ENCODE data around the gene NOTO.

Gene NOTO

DNA sequence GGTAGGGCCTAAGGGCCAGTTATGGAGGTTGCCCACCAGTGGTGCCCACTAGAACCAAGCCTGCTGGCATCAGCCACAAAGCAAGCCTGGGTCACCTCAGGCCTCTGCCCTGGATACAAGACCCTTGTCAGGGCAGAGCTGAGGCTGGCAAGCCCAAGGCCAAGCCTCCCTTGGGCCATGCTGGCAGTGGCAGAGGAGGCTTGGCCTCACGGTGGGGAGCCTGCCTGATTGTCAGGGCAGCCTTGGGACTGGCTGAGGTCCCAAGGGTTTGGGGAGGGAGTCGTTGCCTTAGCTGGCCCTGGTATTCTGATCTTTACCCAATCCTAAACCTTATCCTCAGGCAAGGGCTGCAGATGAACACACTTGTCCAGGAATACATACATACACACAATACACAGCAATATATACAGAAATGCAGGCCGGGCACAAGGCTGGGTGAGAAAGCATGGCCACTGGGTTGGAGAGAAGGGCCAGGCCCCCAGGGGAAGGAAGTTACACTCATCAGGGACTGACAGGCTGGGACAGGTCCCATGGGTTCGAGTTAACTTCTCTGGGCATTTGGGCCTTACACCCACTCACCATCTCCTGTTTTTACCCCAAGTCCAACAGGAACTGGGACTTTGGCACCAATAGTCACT is 52.8 kb downstream of the NOTO start:
- FAIRE-seq (no peak), DNase-seq (ENCODE audit: insufficient read length, low spot score) (no peak)
- TF ChIP-seq POLR2A (IDR thresholded peaks at IDR 0.05; ENCODE audit: low read depth, low read length) (no peak; the same call in 1 of the 2 replicates), TAF1 (IDR thresholded peaks at IDR 0.05; ENCODE audit: low read depth, low read length) (no peak), POU2F2 (IDR thresholded peaks at IDR 0.05; ENCODE audit: low read depth, low read length) (0 out of 2 replicates have a peak, but pooled peaks have one; percentile 33), SPI1 (IDR thresholded peaks at IDR 0.05; ENCODE audit: low read depth, low read length) (no peak), PAX5 (IDR thresholded peaks at IDR 0.05; ENCODE audit: insufficient read depth, low read length, severe bottlenecking) (no peak), POLR2AphosphoS5 (IDR thresholded peaks at IDR 0.05; ENCODE audit: low read depth, low read length) (peak; percentile 85)

DNA sequence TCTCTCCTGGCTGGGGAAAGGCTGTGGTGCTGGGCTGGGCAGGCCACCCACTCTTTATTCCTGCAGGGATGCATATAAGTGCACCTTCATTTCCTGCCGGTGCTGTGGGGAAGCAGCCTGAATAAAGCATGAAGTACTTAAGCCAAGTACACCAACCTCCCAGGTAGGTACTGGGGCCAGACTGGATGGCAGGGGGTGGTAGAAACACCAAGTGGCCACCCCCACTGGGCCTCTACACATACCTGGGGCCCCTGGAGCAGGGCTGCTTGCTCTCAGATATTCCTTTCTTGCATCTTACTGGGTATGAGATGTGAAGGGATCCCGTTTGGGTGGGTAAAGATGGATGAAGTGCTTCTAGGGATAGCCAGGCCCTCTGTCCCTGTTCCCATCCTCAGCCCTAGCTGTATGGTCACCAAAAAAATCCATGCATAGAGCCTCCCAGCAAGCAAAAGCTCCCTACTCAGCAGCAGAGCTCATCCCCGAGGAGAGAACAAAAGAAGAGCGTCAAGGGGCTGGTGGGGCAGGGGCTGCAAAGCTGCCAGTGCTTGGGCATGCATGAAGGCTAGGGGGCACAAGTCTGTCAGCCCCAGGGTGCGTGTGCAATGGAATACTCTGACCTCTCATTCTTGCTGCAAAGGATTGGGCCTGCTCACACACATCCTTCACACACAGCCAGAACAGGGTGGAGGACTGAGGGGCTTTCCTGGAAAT is 53.7 kb downstream of the NOTO start:
- TF ChIP-seq SPI1 (IDR thresholded peaks at IDR 0.05; ENCODE audit: low read depth, low read length) (no peak), PAX5 (IDR thresholded peaks at IDR 0.05; ENCODE audit: insufficient read depth, low read length, severe bottlenecking) (no peak), POLR2AphosphoS5 (IDR thresholded peaks at IDR 0.05; ENCODE audit: low read depth, low read length) (no peak), POLR2A (IDR thresholded peaks at IDR 0.05; ENCODE audit: low read depth, low read length) (no peak), POU2F2 (IDR thresholded peaks at IDR 0.05; ENCODE audit: low read depth, low read length) (no peak), TAF1 (IDR thresholded peaks at IDR 0.05; ENCODE audit: low read depth, low read length) (no peak)
- DNase-seq (ENCODE audit: insufficient read length, low spot score) (no peak), FAIRE-seq (no peak)

DNA sequence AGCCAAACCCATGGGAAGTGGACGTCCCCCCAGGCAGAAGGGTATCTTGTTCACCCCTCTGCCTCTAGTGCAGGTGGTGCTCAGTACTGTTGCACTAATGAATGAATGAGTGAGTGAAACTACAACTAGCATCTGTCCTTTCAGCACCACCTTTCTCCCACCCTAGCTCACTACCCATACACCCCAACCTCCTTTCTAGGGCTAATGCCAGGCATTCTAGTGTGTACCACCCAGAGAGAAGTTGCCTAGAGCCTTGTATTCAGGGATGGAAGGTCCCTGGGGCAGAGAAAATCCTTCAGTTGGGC is 54.2 kb downstream of the NOTO start:
- DNase-seq (ENCODE audit: insufficient read length, low spot score) (no peak), FAIRE-seq (no peak)
- TF ChIP-seq POLR2AphosphoS5 (IDR thresholded peaks at IDR 0.05; ENCODE audit: low read depth, low read length) (peak; percentile 5; the same call in 1 of the 2 replicates), TAF1 (IDR thresholded peaks at IDR 0.05; ENCODE audit: low read depth, low read length) (no peak)

DNA sequence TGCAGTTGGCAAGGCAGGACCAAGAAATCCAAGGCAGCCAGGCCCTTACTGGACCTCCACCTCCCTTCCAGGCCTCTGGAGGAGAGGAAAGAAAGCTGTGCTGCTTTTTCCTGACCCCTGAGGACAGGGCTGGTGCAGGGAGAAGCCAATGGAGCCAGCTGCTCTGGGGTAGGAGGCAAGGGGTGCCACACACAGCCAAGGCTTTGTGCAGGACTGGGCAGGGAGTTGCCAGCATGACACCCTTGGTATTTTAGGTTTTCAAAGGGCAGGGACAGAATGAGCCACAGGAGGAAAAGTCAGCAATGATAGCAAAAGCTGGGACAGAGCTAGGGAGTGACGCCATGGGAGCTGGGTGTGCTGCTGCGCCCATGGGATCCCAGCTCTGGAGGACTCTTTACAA is 54.6 kb downstream of the NOTO start:
- no peak for FAIRE-seq
- no peak for DNase-seq (ENCODE audit: insufficient read length, low spot score)
- TF ChIP-seq POLR2A (IDR thresholded peaks at IDR 0.05; ENCODE audit: low read depth, low read length), result no peak
- no peak for TF ChIP-seq POU2F2 (IDR thresholded peaks at IDR 0.05; ENCODE audit: low read depth, low read length)

DNA sequence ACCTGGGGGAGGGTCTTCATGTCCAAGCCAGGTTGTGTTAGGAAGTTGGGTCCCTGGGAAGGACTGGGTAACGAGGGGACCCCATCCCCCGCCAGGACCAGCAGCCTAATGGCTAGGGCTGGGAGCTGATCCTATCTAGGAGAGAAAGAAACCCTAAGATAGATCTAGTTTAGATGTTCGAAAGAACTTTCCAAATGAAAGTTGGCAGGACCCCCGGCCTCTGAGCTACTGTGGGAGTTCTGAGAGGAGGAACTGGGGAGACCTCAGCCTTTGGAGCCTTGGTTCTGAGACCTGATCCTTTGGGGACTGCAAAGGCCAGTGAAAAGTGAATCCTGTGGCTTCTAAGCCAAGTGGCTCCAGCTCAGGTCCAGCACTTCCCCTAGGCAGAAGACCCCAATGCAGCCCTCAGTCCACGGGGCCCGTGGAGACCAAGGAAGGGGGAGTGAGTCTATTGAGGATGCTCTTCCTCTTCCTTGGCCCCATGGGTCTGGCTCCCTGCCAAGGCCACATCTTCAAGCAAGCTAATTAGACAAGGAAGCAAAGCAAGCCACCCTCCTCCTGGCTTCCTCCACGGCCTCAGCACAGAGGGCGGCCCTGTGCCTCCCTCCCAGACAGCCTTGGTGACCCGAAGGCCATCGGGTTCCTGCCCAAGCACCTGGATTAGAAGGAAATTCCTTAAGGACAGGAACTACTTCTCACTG is 55.2 kb downstream of the NOTO start:
- no peak for TF ChIP-seq SPI1 (IDR thresholded peaks at IDR 0.05; ENCODE audit: low read depth, low read length)
- DNase-seq (ENCODE audit: insufficient read length, low spot score), result no peak
- no peak for FAIRE-seq

DNA sequence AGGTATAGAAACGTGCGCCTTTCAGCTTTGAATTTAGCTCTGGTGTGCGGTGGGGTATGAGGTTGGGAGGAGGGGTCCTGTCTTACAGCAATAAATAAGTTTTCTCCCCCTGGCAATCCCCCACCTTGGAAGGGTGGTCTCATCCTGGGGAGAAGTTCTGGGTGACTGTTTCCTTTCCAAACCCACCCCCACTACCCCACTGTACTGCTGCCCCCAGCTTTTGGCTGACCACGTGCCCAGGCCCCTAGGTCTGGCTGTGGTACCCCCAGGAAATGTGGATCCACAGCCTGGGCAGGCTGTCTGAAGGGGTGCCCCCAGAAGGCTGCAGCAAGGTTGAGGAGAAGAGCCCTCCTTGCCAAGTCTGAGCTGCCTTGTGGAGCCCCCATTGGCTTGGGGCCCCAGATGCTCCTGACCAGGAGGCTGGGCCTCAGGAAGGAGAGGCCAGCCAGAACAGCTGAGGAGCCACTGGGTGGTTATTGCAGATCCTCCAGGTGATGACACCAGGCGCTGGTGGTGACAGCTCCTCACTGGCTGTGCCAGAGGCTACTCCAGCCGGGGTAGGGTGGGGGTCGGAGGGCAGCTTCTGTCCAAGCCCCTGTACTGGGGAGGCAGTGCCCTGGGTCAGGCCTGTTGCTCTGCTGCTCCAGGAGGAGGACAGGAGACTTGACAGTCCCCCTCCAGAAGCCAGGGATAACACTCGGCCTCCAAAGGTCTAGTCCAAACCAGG is 56.0 kb downstream of the NOTO start:
- TF ChIP-seq POU2F2 (IDR thresholded peaks at IDR 0.05; ENCODE audit: low read depth, low read length) (no peak), SPI1 (IDR thresholded peaks at IDR 0.05; ENCODE audit: low read depth, low read length) (no peak), POLR2A (IDR thresholded peaks at IDR 0.05; ENCODE audit: low read depth, low read length) (no peak), POLR2AphosphoS5 (IDR thresholded peaks at IDR 0.05; ENCODE audit: low read depth, low read length) (no peak), PAX5 (IDR thresholded peaks at IDR 0.05; ENCODE audit: insufficient read depth, low read length, severe bottlenecking) (no peak), TAF1 (IDR thresholded peaks at IDR 0.05; ENCODE audit: low read depth, low read length) (no peak)
- DNase-seq (ENCODE audit: insufficient read length, low spot score) (no peak), FAIRE-seq (no peak)

DNA sequence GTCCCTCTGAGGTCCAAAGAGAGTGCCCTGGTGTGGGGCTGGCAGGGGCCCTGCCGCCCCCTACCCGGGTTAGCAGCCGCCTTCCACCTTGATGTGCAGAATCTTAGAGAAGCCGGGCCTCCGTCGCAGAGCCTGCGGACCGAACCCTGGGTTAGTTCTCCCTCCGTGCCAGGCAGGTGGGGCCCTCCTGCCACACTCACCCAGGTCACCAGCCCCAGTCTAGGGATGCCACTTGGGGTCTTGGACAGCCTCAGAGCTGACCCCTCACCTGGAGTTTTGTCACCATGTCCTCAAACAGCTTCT is 56.5 kb downstream of the NOTO start:
- no peak for TF ChIP-seq POLR2AphosphoS5 (IDR thresholded peaks at IDR 0.05; ENCODE audit: low read depth, low read length)
- no peak for TF ChIP-seq POU2F2 (IDR thresholded peaks at IDR 0.05; ENCODE audit: low read depth, low read length)
- TF ChIP-seq PAX5 (IDR thresholded peaks at IDR 0.05; ENCODE audit: insufficient read depth, low read length, severe bottlenecking), result no peak
- TF ChIP-seq POLR2A (IDR thresholded peaks at IDR 0.05; ENCODE audit: low read depth, low read length), result no peak
- TF ChIP-seq SPI1 (IDR thresholded peaks at IDR 0.05; ENCODE audit: low read depth, low read length), result no peak
- TF ChIP-seq TAF1 (IDR thresholded peaks at IDR 0.05; ENCODE audit: low read depth, low read length), result no peak
- FAIRE-seq (no peak), DNase-seq (ENCODE audit: insufficient read length, low spot score) (no peak)

DNA sequence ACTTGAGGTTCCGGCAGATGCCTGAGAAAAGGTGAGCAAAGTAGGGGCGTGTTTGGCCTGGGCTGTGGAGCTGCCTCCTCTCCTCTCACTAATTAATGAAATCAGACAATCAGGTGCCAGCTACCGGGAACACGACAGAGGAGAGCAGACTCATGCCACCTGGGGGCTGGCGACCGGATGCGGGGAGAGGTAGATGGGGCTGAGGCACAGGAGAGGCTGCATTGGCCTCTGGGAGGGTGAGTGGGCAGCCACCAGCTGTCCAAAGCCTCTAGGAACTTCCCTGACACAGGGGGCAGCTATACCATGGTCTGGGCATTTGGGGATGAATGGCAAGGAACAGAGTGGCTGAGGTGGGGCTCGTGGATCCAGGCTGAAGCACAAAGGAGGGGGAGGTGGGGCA is 56.9 kb downstream of the NOTO start:
- DNase-seq (ENCODE audit: insufficient read length, low spot score) (no peak), FAIRE-seq (no peak)
- TF ChIP-seq TAF1 (IDR thresholded peaks at IDR 0.05; ENCODE audit: low read depth, low read length) (no peak), SPI1 (IDR thresholded peaks at IDR 0.05; ENCODE audit: low read depth, low read length) (no peak), POLR2AphosphoS5 (IDR thresholded peaks at IDR 0.05; ENCODE audit: low read depth, low read length) (no peak), POLR2A (IDR thresholded peaks at IDR 0.05; ENCODE audit: low read depth, low read length) (no peak), POU2F2 (IDR thresholded peaks at IDR 0.05; ENCODE audit: low read depth, low read length) (no peak), PAX5 (IDR thresholded peaks at IDR 0.05; ENCODE audit: insufficient read depth, low read length, severe bottlenecking) (no peak)

DNA sequence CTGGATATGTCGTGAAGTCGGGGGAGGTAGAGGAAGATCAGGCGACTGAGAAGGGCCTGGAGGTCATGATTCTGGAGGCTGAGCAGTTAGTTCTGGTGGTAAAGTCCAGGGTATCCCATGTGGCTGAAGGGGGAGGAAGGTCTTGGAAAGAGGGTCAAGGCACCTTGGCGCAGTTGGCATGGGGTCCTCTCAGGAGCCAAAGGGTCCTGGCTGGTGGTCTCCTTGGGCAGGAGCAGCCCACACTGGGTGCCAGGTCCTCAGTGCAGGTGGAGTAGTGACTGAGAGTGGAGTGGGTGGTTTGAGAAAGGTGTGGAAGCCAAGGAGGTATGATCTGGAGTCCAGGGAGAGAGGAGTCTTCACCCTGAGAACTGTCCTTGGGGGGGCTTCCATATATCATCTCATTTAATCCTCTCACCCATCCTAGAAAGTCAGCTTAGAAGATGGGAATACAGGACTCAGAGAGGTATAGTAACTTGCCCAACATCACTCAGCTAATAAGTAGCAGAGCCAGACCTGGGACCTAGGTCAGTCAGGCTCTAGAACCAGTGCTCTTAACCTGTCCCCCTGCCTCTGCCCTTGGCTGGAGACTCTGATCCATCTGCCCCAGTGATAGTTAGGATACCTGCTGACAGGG is 57.4 kb downstream of the NOTO start:
- DNase-seq (ENCODE audit: insufficient read length, low spot score) (no peak), FAIRE-seq (no peak)
- TF ChIP-seq POU2F2 (IDR thresholded peaks at IDR 0.05; ENCODE audit: low read depth, low read length), result no peak
- TF ChIP-seq POLR2AphosphoS5 (IDR thresholded peaks at IDR 0.05; ENCODE audit: low read depth, low read length), result no peak
- no peak for TF ChIP-seq PAX5 (IDR thresholded peaks at IDR 0.05; ENCODE audit: insufficient read depth, low read length, severe bottlenecking)
- TF ChIP-seq SPI1 (IDR thresholded peaks at IDR 0.05; ENCODE audit: low read depth, low read length), result no peak
- TF ChIP-seq POLR2A (IDR thresholded peaks at IDR 0.05; ENCODE audit: low read depth, low read length), result no peak
- TF ChIP-seq TAF1 (IDR thresholded peaks at IDR 0.05; ENCODE audit: low read depth, low read length), result no peak

Data from GM12891 (cell line).